PC-3 (cell line): ENCODE measurements around the gene ST6GALNAC3.

Experiments used
- EZH2 ChIP-seq: fragments of 300-600 bp; sonication (generic); IDR thresholded peaks from one replicate; pipeline ENCODE4 v1.6.1; 2017; ENCODE audit warnings: antibody characterized with exemption, mild to moderate bottlenecking, low read length; ENCODE audit not compliant: unreplicated experiment
- EZH2phosphoT487 ChIP-seq: fragments of 300-600 bp; sonication (generic); IDR thresholded peaks from 2 replicates; pipeline ENCODE4 v1.6.1; 2018; ENCODE audit warnings: mild to moderate bottlenecking, antibody characterized with exemption, low read length, borderline replicate concordance
- TF ChIP-seq, protein P1 (sequence below): fragments of 300-600 bp; sonication (generic); conservative IDR thresholded peaks from 2 replicates; pipeline ENCODE4 v1.5.1; 2017; ENCODE audit warnings: antibody characterized with exemption, low read depth, mild to moderate bottlenecking, low read length

DNA sequence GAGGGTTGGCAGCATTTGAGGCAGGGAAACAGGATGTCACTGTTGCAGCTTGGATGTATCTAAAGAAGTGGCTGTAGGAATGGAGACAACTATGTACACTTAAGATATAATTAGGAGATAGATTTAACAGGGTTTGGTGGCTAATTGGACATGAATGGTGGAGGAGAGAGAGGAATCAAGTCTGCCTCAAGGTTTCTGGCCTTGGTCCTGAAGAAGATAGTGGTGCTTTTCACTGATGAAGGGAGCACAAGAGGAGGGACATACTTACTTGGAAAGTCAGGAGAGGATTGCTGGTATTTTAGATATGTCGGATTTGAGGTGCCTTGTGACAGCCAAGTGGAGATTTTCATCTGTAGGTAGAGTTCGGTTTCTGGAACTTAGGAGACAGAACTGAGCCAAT lies 123.9 kb downstream of the ST6GALNAC3 start:
- TF ChIP-seq, protein P1, sequence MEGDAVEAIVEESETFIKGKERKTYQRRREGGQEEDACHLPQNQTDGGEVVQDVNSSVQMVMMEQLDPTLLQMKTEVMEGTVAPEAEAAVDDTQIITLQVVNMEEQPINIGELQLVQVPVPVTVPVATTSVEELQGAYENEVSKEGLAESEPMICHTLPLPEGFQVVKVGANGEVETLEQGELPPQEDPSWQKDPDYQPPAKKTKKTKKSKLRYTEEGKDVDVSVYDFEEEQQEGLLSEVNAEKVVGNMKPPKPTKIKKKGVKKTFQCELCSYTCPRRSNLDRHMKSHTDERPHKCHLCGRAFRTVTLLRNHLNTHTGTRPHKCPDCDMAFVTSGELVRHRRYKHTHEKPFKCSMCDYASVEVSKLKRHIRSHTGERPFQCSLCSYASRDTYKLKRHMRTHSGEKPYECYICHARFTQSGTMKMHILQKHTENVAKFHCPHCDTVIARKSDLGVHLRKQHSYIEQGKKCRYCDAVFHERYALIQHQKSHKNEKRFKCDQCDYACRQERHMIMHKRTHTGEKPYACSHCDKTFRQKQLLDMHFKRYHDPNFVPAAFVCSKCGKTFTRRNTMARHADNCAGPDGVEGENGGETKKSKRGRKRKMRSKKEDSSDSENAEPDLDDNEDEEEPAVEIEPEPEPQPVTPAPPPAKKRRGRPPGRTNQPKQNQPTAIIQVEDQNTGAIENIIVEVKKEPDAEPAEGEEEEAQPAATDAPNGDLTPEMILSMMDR, result no peak
- TF ChIP-seq EZH2 (no peak), EZH2phosphoT487 (no peak)
